ENCODE results near the gene PCDHGA4.
A peak's percentile ranks its signal among the peaks of the same experiment; 100 is the strongest.
"Not testable (repeated sequence)": the region's sequence is repeated elsewhere in the genome, so short reads cannot be mapped to it uniquely, and the experiment has no call there.

Gene PCDHGA4

DNA sequence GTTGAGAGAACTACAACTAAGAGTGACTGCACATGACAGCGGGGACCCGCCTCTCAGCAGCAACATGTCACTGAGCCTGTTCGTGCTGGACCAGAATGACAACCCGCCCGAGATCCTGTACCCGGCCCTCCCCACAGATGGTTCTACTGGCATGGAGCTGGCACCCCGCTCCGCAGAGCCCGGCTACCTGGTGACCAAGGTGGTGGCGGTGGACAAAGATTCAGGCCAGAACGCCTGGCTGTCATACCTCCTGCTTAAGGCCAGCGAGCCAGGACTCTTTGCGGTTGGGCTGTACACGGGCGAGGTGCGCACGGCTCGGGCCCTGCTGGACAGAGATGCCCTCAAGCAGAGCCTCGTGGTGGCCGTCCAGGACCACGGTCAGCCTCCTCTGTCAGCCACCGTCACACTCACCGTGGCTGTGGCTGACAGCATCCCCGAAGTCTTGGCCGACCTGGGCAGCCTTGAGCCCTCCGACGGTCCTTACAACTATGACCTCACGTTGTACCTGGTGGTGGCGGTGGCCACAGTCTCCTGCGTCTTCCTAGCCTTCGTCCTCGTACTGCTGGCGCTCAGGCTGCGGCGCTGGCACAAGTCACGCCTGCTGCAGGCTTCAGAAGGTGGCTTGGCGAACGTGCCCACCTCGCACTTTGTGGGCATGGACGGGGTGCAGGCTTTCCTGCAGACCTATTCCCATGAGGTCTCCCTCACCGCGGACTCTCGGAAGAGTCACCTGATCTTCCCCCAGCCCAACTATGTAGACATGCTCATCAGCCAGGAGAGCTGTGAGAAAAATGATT lies 29.8 kb downstream of the PCDHGA4 start:
- DNase-seq, result no peak

DNA sequence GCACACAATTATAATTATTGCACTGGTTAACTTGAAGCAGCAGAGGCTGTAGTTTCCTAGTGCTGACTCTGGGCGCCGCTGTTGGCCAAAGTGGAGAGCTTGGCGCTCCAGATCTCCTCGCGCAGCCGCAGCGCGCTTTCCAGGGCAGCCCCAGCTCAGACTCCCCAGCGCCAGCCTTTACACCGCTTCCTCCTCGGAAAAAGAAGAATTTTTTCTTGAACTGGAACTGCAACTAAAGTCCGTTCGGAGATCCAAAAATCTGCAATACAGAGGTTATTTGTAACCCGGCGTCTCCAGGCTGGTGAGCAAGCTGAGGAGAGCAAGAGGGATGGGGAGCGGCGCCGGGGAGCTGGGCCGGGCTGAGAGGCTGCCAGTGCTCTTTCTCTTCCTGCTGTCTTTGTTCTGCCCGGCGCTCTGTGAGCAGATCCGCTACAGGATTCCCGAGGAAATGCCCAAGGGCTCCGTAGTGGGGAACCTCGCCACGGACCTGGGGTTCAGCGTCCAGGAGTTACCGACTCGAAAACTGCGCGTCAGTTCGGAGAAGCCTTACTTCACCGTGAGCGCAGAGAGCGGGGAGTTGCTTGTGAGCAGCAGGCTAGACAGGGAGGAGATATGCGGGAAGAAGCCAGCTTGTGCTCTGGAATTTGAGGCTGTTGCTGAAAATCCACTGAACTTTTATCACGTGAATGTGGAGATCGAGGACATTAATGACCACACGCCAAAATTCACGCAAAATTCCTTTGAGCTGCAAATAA lies 32.9 kb downstream of the PCDHGA4 start, which contains the start of gene PCDHGB4:
PCDHGB4 (plus strand) TSS at position 142 of the 755 bp plus-strand sequence; CDS start at position 329, 187 bp downstream.
- DNase-seq, result not testable (repeated sequence)

- no peak for DNase-seq
Observed at GRCh38 chr5:141388661-141389060, 33.8 kb downstream of the PCDHGA4 start.

- DNase-seq, result no peak
Observed at GRCh38 chr5:141389153-141390042, 34.6 kb downstream of the PCDHGA4 start.

GRCh38 chr5:141392429-141393198 lies 37.8 kb downstream of the PCDHGA4 start, which contains the start of gene PCDHGA8:
TSS of gene PCDHGA8 (plus strand) at chr5:141392633. CDS start at chr5:141392814, 181 bp downstream.
- DNase-seq, result no peak

GRCh38 chr5:141393267-141393666 lies 38.4 kb downstream of the PCDHGA4 start:
- no peak for DNase-seq

GRCh38 chr5:141394401-141395187 lies 39.8 kb downstream of the PCDHGA4 start:
- DNase-seq, result not testable (repeated sequence)

- DNase-seq, result not testable (repeated sequence)
Observed at GRCh38 chr5:141397756-141398551, 43.1 kb downstream of the PCDHGA4 start, which contains the start of gene PCDHGB5. TSS of gene PCDHGB5 (plus strand) at chr5:141397947. CDS start at chr5:141398128, 181 bp downstream.

- no peak for DNase-seq
Observed at GRCh38 chr5:141398608-141399007, 43.8 kb downstream of the PCDHGA4 start.

DNA sequence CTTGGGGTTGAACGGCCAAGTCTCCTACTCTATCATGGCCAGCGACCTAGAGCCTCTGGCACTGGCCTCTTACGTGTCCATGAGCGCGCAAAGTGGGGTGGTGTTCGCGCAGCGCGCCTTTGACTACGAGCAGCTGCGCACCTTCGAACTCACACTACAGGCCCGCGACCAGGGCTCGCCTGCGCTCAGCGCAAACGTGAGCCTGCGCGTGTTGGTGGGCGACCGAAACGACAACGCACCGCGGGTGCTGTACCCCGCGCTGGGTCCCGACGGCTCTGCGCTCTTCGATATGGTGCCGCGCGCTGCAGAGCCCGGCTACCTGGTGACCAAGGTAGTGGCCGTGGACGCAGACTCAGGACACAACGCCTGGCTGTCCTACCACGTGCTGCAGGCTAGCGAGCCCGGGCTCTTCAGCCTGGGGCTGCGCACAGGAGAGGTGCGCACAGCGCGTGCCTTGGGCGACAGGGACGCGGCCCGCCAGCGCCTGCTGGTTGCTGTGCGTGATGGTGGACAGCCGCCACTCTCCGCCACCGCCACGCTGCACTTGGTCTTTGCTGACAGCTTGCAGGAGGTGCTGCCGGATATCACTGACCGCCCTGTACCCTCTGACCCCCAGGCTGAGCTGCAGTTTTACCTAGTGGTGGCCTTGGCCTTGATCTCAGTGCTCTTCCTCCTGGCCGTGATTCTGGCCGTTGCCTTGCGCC lies 44.9 kb downstream of the PCDHGA4 start:
- DNase-seq, result no peak

GRCh38 chr5:141402553-141403243 lies 47.9 kb downstream of the PCDHGA4 start, which contains the start of gene PCDHGA9:
TSS of gene PCDHGA9 (plus strand) at chr5:141402778. CDS start at chr5:141402953, 175 bp downstream.
- peak; percentile 25 for DNase-seq

GRCh38 chr5:141403387-141403786 lies 48.6 kb downstream of the PCDHGA4 start:
- no peak for DNase-seq

Measured in left hindlimb (tissue), 1 donor.